HL-60 (cell line): ENCODE results near the gene TMEM179.

ENCODE experiments used
- GABPA ChIP-seq: IDR thresholded peaks from 2 replicates; pipeline ENCODE4 v1.6.1; 2012; ENCODE audit warnings: low read depth
- POLR2AphosphoS5 ChIP-seq: IDR thresholded peaks from 2 replicates; pipeline ENCODE4 v1.6.1; 2012; ENCODE audit warnings: low read depth
- SPI1 ChIP-seq: IDR thresholded peaks from 2 replicates; pipeline ENCODE4 v1.6.1; 2012; ENCODE audit warnings: low read depth, mild to moderate bottlenecking, borderline replicate concordance
- TF ChIP-seq, protein P1 (sequence below): IDR thresholded peaks from one replicate; pipeline ENCODE4 v1.5.1; 2011; ENCODE audit warnings: low read length, control low read depth, inconsistent platforms; ENCODE audit not compliant: insufficient read depth
- TF ChIP-seq, protein P2 (sequence below): IDR thresholded peaks from 2 replicates; pipeline ENCODE4 v1.6.1; 2012; ENCODE audit warnings: low read depth; ENCODE audit not compliant: insufficient replicate concordance

GRCh38 chr14:104614126-104614812 lies 9.7 kb upstream of the TMEM179 start:
- TF ChIP-seq POLR2AphosphoS5 (no peak), GABPA (no peak), SPI1 (no peak)
- TF ChIP-seq, protein P1, sequence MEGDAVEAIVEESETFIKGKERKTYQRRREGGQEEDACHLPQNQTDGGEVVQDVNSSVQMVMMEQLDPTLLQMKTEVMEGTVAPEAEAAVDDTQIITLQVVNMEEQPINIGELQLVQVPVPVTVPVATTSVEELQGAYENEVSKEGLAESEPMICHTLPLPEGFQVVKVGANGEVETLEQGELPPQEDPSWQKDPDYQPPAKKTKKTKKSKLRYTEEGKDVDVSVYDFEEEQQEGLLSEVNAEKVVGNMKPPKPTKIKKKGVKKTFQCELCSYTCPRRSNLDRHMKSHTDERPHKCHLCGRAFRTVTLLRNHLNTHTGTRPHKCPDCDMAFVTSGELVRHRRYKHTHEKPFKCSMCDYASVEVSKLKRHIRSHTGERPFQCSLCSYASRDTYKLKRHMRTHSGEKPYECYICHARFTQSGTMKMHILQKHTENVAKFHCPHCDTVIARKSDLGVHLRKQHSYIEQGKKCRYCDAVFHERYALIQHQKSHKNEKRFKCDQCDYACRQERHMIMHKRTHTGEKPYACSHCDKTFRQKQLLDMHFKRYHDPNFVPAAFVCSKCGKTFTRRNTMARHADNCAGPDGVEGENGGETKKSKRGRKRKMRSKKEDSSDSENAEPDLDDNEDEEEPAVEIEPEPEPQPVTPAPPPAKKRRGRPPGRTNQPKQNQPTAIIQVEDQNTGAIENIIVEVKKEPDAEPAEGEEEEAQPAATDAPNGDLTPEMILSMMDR, result no peak
- TF ChIP-seq, protein P2, sequence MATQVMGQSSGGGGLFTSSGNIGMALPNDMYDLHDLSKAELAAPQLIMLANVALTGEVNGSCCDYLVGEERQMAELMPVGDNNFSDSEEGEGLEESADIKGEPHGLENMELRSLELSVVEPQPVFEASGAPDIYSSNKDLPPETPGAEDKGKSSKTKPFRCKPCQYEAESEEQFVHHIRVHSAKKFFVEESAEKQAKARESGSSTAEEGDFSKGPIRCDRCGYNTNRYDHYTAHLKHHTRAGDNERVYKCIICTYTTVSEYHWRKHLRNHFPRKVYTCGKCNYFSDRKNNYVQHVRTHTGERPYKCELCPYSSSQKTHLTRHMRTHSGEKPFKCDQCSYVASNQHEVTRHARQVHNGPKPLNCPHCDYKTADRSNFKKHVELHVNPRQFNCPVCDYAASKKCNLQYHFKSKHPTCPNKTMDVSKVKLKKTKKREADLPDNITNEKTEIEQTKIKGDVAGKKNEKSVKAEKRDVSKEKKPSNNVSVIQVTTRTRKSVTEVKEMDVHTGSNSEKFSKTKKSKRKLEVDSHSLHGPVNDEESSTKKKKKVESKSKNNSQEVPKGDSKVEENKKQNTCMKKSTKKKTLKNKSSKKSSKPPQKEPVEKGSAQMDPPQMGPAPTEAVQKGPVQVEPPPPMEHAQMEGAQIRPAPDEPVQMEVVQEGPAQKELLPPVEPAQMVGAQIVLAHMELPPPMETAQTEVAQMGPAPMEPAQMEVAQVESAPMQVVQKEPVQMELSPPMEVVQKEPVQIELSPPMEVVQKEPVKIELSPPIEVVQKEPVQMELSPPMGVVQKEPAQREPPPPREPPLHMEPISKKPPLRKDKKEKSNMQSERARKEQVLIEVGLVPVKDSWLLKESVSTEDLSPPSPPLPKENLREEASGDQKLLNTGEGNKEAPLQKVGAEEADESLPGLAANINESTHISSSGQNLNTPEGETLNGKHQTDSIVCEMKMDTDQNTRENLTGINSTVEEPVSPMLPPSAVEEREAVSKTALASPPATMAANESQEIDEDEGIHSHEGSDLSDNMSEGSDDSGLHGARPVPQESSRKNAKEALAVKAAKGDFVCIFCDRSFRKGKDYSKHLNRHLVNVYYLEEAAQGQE, result no peak
